Neuronal stem cell (in vitro differentiated cells): ENCODE data around the gene GLI3.

ENCODE experiments used
- DNase-seq: peaks from one replicate; pipeline ENCODE4 v3.0.0-alpha.2; 2013; ENCODE audit warnings: low spot score
- H2AFZ ChIP-seq: one replicate; pipeline ENCODE4 v1.6.1; 2013; ENCODE audit warnings: mild to moderate bottlenecking, low read length, inconsistent platforms
- H2AK5ac ChIP-seq: 2 replicates; pipeline ENCODE4 v1.6.1; 2013; ENCODE audit warnings: low read depth, mild to moderate bottlenecking, inconsistent platforms, low read length, moderate library complexity, mixed read lengths
- H2BK120ac ChIP-seq: 2 replicates; pipeline ENCODE4 v1.6.1; 2013; ENCODE audit warnings: low read depth, mild to moderate bottlenecking, inconsistent platforms, low read length, moderate library complexity, mixed read lengths
- H2BK12ac ChIP-seq: one replicate; pipeline ENCODE4 v1.6.1; 2013; ENCODE audit warnings: low read length, inconsistent platforms
- H2BK15ac ChIP-seq: 2 replicates; pipeline ENCODE4 v1.6.1; 2013; ENCODE audit warnings: mild to moderate bottlenecking, low read length, inconsistent platforms, mixed read lengths
- H2BK5ac ChIP-seq: one replicate; pipeline ENCODE4 v1.6.1; 2013; ENCODE audit warnings: inconsistent platforms, mild to moderate bottlenecking, low read length, moderate library complexity
- H3K14ac ChIP-seq: one replicate; pipeline ENCODE4 v1.6.1; 2013; ENCODE audit warnings: low read length, inconsistent platforms
- H3K18ac ChIP-seq: 2 replicates; pipeline ENCODE4 v1.6.1; 2013; ENCODE audit warnings: low read length, inconsistent platforms
- H3K23ac ChIP-seq: 2 replicates; pipeline ENCODE4 v1.6.1; 2013; ENCODE audit warnings: low read depth, mild to moderate bottlenecking, mixed read lengths, low read length, inconsistent platforms; ENCODE audit not compliant: poor library complexity
- H3K27ac ChIP-seq: replicated peaks from 3 replicates; pipeline ENCODE4 v1.5.1; 2013; ENCODE audit warnings: low read length, inconsistent platforms
- H3K27me3 ChIP-seq, 3 experiments: 2 replicates each; pipeline ENCODE4 v1.6.1; 2013; ENCODE audit warnings: low read length in 3 of 3, mild to moderate bottlenecking in 2 of 3, inconsistent platforms in 1 of 3, low read depth in 1 of 3, mixed read lengths in 1 of 3, moderate library complexity in 1 of 3; ENCODE audit not compliant: control insufficient read depth in 3 of 3, insufficient read depth in 3 of 3
- H3K36me3 ChIP-seq, 2 donors: replicated peaks in 1 of 2; 2 replicates each; pipeline ENCODE4 v1.6.1; 2013; ENCODE audit warnings: low read length in 2 of 2; ENCODE audit not compliant: control insufficient read depth in 2 of 2, insufficient read depth in 2 of 2
- H3K4ac ChIP-seq: 2 replicates; pipeline ENCODE4 v1.6.1; 2013; ENCODE audit warnings: inconsistent platforms, mild to moderate bottlenecking, low read length, moderate library complexity
- H3K4me1 ChIP-seq, 2 donors: 1 replicate in 1 of 2; 2 replicates in 1 of 2; pipeline ENCODE4 v1.6.1; 2013; ENCODE audit warnings: low read length in 2 of 2, low read depth in 1 of 2; ENCODE audit not compliant: control insufficient read depth in 2 of 2, insufficient read depth in 1 of 2
- H3K4me2 ChIP-seq: one replicate; pipeline ENCODE4 v1.6.1; 2013; ENCODE audit warnings: mild to moderate bottlenecking, low read length, inconsistent platforms; ENCODE audit not compliant: insufficient read depth, poor library complexity, severe bottlenecking
- H3K4me3 ChIP-seq, 2 donors: 2 replicates each; pipeline ENCODE4 v1.5.1; 2013; ENCODE audit warnings: low read length in 2 of 2, mild to moderate bottlenecking in 2 of 2, inconsistent platforms in 1 of 2, moderate library complexity in 1 of 2
- H3K79me1 ChIP-seq: one replicate; pipeline ENCODE4 v1.6.1; 2013; ENCODE audit warnings: low read depth, mild to moderate bottlenecking, inconsistent platforms, low read length, moderate library complexity
- H3K9ac ChIP-seq: one replicate; pipeline ENCODE4 v1.6.1; 2013; ENCODE audit warnings: mild to moderate bottlenecking, low read depth, low read length, inconsistent platforms; ENCODE audit not compliant: poor library complexity
- H3K9me3 ChIP-seq, 2 donors: replicated peaks in 1 of 2; 2 replicates each; pipeline versions ENCODE3 to v1.6.1; 2013; ENCODE audit warnings: low read length in 2 of 2, mild to moderate bottlenecking in 2 of 2, inconsistent platforms in 1 of 2, low read depth in 1 of 2, mixed read lengths in 1 of 2, moderate library complexity in 1 of 2; ENCODE audit not compliant: control insufficient read depth in 2 of 2, insufficient read depth in 1 of 2
- H4K8ac ChIP-seq: one replicate; pipeline ENCODE4 v1.6.1; 2013; ENCODE audit warnings: low read depth, mild to moderate bottlenecking, inconsistent platforms, low read length, moderate library complexity
- H4K91ac ChIP-seq: one replicate; pipeline ENCODE4 v1.6.1; 2013; ENCODE audit warnings: low read length, low read depth, mild to moderate bottlenecking, inconsistent platforms; ENCODE audit not compliant: poor library complexity
- WGBS, 2 donors: extraction: QIAGEN DNeasy Blood & Tissue Kit; methylation state at CpG; one replicate each; pipeline ENCODE4 v1.1.7; 2013; ENCODE audit warnings: missing lambda C conversion rate in 2 of 2, mixed read lengths in 1 of 2; ENCODE audit not compliant: insufficient read length in 2 of 2, insufficient replicate concordance in 1 of 2; ENCODE audit errors: extremely low coverage in 2 of 2; 5-methylcytosine and 5-hydroxymethylcytosine counted together

GLI3 gene

GRCh38 chr7:42103456-42103855, 133.6 kb downstream of the GLI3 start:
- Histone ChIP-seq H2BK120ac (no peak overlapping the region), H3K36me3 (peaks cover 19 to 80% of the 10 kb centered on the region in 2 donors), H3K4ac (no peak overlapping the region), H3K18ac (no peak overlapping the region), H2BK5ac (no peak overlapping the region), H3K4me2 (no peak overlapping the region), H2AK5ac (no peak overlapping the region), H3K9ac (no peak overlapping the region), H3K79me1 (peaks cover 14% of the 10 kb centered on the region), H3K27me3 (no peaks in the 10 kb centered on the region), H3K27ac (no peak overlapping the region), H2AFZ (no peak overlapping the region), H3K23ac (no peak overlapping the region), H2BK12ac (no peak overlapping the region), H3K9me3 (no peaks in the 10 kb centered on the region), H3K14ac (no peak overlapping the region), H3K4me1 (peaks cover 13 to 18% of the 10 kb centered on the region in 2 donors), H4K91ac (no peak overlapping the region), H3K4me3 (no peak overlapping the region), H4K8ac (no peak overlapping the region), H2BK15ac (no peak overlapping the region)
- no peak for DNase-seq
- no CpG with 5 or more reads among the region's 2 CpGs for WGBS, 2 donors

DNA sequence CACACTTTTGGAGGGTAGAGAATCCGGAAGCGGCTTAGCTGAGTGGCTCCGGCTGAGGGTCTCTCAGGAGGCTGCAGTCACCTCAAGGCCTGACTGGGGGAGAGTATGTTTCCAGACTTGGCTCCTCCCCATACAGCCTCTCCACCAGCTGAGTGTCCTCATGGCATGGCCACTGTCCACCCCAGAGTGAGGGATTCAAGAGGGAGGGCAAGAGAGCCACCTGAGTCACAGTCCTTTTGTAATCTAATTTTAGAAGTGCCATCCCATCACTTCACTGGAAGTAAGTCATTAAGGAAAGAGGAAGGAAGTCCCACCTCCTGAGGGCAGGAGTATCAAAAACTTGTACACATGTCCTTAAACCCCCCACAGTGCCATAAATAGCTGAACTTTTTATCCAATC, 134.0 kb downstream of the GLI3 start:
- no peak overlapping the region for H2BK120ac ChIP-seq
- H2AFZ ChIP-seq = no peak overlapping the region
- no peak overlapping the region for H3K4me3 ChIP-seq
- no peak overlapping the region for H2BK12ac ChIP-seq
- no peak overlapping the region for H4K8ac ChIP-seq
- no peaks in the 10 kb centered on the region for H3K9me3 ChIP-seq
- H3K36me3 ChIP-seq = peaks cover 19 to 76% of the 10 kb centered on the region in 2 donors
- H3K4ac ChIP-seq = no peak overlapping the region
- no peak overlapping the region for H3K23ac ChIP-seq
- H2AK5ac ChIP-seq = no peak overlapping the region
- no peak for DNase-seq
- no peak overlapping the region for H3K18ac ChIP-seq
- no peak overlapping the region for H3K27ac ChIP-seq
- H2BK5ac ChIP-seq = no peak overlapping the region
- H3K9ac ChIP-seq = no peak overlapping the region
- no CpG with 5 or more reads among the region's 3 CpGs for WGBS, 2 donors
- peaks cover 9 to 15% of the 10 kb centered on the region in 2 donors for H3K4me1 ChIP-seq
- H3K27me3 ChIP-seq = no peaks in the 10 kb centered on the region
- H2BK15ac ChIP-seq = no peak overlapping the region
- no peak overlapping the region for H4K91ac ChIP-seq
- peaks cover 14% of the 10 kb centered on the region for H3K79me1 ChIP-seq
- no peak overlapping the region for H3K4me2 ChIP-seq
- H3K14ac ChIP-seq = no peak overlapping the region

DNA sequence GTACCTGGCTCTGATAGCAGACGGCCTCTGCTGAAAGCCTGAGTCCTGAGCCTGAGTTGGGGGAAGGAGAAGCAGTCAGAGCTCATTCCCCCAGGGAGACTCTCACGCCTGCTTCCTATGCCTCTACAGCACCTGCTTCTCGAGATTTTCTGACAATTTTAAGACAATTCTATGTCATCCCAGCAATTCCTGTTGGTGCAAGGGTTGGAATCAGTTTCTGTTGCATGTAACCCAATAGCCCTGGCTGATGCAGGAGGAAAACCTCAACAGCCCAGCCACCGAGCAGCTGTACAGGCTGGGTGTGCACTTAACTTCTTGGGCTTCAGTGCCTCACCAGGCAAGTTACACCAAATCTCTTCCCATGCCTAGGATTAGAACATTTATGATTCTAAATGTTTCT, 134.7 kb downstream of the GLI3 start:
- H3K4me2 ChIP-seq = no peak overlapping the region

GRCh38 chr7:42100156-42100508, 136.9 kb downstream of the GLI3 start:
- Histone ChIP-seq H2BK15ac (no peak overlapping the region), H4K8ac (no peak overlapping the region), H3K27ac (no peak overlapping the region), H3K4me1 (peaks cover 6 to 8% of the 10 kb centered on the region in 2 donors), H2AK5ac (no peak overlapping the region), H2BK5ac (no peak overlapping the region), H3K23ac (no peak overlapping the region), H2AFZ (no peak overlapping the region), H3K9me3 (peaks cover 0 to 1% of the 10 kb centered on the region in 2 donors), H3K18ac (no peak overlapping the region), H4K91ac (no peak overlapping the region), H3K36me3 (peaks cover 18 to 75% of the 10 kb centered on the region in 2 donors), H2BK12ac (no peak overlapping the region), H3K4ac (no peak overlapping the region), H3K27me3 (no peaks in the 10 kb centered on the region), H3K4me2 (no peak overlapping the region), H3K14ac (no peak overlapping the region), H3K79me1 (peaks cover 8% of the 10 kb centered on the region), H2BK120ac (no peak overlapping the region), H3K4me3 (no peak overlapping the region), H3K9ac (no peak overlapping the region)
- no CpG with 5 or more reads among the region's 2 CpGs for WGBS, 2 donors
- DNase-seq = no peak

More for the DNA sequence above, 134.7 kb downstream of the GLI3 start:
- Histone ChIP-seq H3K27me3 (no peaks in the 10 kb centered on the region), H2BK5ac (no peak overlapping the region), H2AK5ac (no peak overlapping the region), H2BK120ac (no peak overlapping the region), H4K91ac (no peak overlapping the region), H3K9ac (no peak overlapping the region), H3K79me1 (peaks cover 14% of the 10 kb centered on the region), H3K18ac (no peak overlapping the region), H3K36me3 (peaks cover 19 to 76% of the 10 kb centered on the region in 2 donors), H2BK15ac (no peak overlapping the region), H3K9me3 (no peaks in the 10 kb centered on the region), H3K27ac (no peak overlapping the region), H3K4me1 (peaks cover 9 to 13% of the 10 kb centered on the region in 2 donors), H4K8ac (no peak overlapping the region), H3K23ac (no peak overlapping the region), H2AFZ (no peak overlapping the region), H3K4ac (no peak overlapping the region), H2BK12ac (no peak overlapping the region), H3K4me3 (no peak overlapping the region), H3K14ac (no peak overlapping the region)
- DNase-seq = no peak
- WGBS, 2 donors = no CpG with 5 or more reads among the region's 4 CpGs
